ENCODE data around the gene ELK3. TPM values are rescaled to one million over a fixed set of nuclear protein-coding genes. Genes with fewer than 3 reads are reported as not detected.

The ELK3 gene
- 5.5 TPM for total RNA-seq

GRCh38 chr12:96193725-96194575 lies at the start of gene ELK3:
ELK3 (plus strand) TSS chr12:96194375.

Small RNA genes lying within 50 kb of the gene (small RNA-seq; reads per million reads assigned to genes)
- gene RNU4-24P = not detected

Other genes starting within 250 kb of the ELK3 start
- gene HAL, start 198.0 kb upstream of the ELK3 start, total RNA-seq = under 0.01 TPM
- 43.6 TPM for gene LTA4H, start 158.8 kb upstream of the ELK3 start, total RNA-seq
- gene CDK17, start 206.1 kb downstream of the ELK3 start, total RNA-seq = 128 TPM